HG03354 (cell line): ENCODE measurements around the gene ROCK2.

Experiments
- ATAC-seq: cut with Tn5 transposase; IDR thresholded peaks from one replicate; pipeline ENCODE4 v1.9.1; 2021; ENCODE audit warnings: mild to moderate bottlenecking; ENCODE audit not compliant: unreplicated experiment, poor library complexity, severe bottlenecking

The ROCK2 gene

DNA sequence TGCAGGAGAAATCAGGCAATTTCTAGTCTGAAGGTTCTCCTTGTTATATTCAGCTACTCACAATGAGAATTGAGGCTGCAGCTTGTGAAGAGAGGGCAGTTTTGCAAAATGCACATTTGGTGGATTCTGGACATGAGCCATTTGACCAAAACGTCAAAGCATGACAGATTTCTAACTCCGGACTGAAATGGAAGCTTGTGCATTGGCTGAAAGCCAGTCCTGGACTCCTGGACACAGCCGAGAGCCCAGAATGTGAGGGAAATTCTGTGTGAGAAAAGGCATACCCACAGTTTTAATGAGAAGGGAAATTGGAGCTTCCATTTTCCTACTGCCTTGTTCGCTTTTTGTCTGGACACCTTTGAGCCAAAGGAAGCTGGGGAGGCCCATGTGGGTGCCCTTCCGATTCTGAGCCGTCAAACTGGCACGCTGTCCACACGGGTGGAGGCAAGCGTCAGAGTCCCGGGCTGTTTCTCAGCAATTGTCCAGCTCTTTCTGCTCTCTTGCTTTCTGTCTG lies 23.7 kb upstream of the ROCK2 start:
- ATAC-seq: no peak

DNA sequence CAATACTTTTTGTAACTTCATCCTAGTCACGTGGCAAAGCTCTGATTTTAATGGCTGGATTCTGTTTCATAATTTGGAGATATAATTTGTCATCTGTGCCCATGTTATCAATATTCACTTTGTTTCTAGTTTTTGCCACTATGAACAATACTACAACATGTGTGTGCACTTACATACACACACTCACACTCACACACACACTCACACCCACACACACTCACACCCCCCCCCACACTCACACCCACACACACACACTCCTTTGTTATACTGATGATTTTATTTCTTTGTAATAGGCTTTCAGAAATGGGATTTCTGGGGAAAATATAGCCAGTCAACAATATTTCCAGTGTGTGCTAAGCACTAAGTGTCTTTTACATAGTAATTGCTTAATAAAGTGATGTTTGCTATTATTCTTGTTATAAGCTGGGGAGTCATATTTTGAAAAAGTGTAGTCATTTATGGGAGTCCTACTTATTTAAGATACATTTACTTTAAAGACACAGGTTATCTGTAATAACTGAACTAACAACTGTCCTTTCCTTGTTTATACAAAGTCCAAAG lies 22.8 kb upstream of the ROCK2 start:
- no peak for ATAC-seq

DNA sequence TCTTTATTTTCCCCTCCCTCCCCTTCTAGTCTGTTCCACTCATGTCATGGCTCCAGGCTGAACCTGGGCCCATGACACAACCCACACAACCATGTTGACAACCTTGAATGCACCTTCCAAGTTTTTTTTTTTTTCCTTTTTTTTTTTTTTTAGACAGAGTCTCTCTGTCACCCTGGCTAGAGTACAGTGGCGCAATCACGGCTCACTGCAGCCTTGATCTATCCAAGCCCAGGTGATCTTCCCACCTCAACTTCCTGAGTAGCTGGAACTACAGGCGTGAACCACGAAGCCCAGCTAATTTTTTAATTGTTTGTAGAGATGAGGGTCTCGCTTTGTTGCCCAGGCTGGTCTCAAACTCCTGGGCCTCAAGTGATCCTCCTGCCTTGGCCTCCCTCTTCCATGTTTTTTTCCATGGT lies 21.9 kb upstream of the ROCK2 start:
- no peak for ATAC-seq

DNA sequence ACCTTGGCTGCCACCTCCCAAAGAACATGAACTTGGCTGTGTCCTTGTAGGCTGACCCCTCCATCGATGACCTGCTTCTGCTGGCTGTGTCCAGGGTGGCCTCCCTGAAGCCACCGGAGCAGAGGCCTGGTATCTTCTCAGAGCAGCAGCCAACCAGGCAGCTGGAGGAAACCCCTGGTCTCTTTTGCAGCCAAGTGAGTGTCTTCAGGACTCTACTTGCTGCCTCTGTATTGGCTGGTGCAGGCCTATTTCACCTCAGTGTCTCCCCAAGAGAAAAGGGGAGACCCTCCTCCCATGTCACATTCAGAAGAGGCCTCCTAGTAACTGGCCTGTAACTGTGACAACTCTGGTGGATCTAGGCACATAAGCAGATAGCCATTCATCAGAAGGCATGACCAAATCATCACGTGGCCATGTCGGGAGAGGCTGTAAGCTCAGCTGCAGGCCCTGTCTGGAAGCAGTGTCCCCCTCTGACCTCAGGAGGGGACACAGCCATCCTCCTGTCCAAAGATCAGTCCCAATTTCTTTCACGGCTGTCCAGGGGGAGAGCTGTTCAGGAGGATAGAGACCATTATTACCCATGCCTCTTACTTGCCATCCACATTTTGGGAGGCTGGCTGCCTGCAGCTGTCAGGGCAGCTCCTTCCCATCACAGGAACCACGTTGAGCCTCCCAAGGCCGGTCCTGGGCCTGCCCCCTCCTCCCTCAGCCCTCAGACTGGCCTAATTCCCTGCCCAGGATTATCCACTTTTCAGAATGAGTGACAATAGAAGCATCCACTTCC lies 20.9 kb upstream of the ROCK2 start:
- no peak for ATAC-seq

DNA sequence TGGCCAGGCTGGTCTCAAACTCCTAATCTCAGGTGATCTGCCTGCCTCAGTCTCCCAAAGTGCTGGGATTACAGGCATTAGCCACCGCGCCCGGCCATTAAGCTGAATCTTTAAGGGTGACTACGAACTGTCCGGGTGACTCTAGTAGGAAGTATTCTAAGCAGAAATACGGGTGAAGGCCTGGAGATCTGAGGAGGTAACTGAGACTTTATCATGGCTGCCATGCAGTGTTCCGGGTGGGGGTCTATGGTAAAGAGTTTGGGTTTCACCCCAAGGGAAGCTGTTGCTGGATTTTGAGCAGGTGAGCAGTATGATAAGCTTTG lies 20.1 kb upstream of the ROCK2 start:
- no peak for ATAC-seq

DNA sequence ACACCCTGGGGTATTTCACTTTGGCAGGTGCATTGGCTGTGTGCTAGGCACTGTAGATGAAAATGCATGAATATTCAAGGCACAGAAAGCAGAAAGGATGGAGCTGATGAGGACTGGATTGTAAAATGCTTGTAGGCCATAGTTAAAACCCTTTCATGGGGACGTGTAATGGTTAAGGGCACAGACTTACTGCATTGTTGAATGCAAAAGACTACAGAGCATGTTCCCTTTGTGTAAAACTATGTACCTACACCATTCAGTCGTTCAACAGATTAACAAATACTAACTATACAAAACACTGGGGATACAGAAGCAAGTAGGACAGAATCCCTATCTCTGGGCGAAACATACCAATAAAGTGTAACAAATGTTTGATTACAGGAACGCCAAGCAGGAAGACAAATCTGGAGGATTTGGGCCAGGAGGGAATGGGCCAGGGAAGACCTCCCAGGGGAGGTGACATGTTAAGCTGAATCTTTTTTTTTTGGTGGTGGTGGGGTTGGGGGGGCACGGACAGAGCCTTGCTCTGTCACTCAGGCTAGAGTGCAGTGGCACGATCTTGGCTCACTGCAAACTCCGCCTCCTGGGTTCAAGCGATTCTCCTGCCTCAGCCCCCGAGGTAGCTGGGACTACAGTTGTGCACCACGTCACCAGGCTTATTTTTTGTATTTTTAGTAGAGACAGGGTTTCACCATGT lies 19.6 kb upstream of the ROCK2 start:
- no peak for ATAC-seq

DNA sequence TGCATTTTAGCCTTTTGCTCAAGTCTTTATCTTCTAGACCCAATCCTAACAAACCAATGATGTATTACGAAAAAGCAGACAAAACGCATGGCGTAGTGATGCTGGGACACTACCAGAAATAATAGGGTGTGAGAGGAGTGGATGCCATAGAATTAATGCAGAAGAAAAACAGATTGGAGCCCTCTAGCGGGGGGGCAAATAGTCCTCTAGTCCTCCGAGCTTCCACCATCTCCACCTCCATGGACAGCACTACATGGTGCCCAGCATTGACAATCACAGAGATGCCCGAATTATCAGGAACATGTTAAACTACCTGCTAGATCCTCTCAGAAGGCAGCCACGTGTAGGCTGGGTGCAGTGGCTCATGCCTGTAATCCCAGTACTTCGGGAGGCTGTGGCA lies 15.4 kb upstream of the ROCK2 start:
- ATAC-seq: no peak

DNA sequence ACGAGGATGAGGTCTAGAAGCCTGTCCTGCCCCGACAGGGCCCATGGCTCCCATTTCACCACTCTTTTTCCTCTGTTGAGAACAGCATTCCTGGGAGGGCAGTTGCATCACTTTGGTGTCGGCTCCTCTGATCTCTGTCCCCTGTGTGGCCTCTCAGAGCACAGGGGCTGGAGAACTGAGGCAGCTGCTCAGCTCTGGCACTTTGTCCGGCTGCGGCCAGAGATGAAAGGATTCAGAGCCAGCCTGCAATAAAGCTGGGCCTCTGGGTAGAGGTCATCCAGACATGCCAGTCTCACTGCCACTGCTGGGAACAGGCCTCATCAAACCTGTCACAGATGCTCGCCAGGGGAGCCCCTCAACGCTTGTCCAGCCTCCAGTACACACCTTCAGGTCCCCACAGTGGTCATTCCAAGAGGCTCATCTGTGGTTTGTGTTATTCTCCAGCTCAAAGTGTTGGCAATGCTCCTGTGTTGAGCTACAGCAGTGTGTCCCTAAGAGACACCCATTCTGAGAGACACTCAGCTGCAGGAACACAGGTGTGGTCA lies 13.1 kb upstream of the ROCK2 start:
- no peak for ATAC-seq

DNA sequence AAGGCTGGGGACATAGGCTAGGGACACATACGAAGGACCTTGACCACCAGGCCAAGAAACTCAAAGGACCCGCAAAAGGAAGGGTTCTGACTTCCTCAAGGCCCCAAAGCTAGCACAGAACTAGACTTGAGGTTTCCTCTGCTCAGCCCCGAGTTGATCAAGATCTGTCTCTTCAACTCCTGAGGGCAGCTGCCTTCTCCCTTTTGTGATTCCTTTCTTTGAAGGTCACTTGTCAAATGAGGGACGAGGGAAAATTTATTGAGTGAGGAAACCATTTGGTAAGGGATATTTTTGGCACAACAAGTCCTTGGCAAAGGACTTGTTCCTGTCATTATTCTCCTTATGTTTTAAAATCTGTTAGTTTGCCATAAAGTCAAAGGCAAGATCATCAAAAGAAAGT lies 12.3 kb upstream of the ROCK2 start:
- no peak for ATAC-seq

DNA sequence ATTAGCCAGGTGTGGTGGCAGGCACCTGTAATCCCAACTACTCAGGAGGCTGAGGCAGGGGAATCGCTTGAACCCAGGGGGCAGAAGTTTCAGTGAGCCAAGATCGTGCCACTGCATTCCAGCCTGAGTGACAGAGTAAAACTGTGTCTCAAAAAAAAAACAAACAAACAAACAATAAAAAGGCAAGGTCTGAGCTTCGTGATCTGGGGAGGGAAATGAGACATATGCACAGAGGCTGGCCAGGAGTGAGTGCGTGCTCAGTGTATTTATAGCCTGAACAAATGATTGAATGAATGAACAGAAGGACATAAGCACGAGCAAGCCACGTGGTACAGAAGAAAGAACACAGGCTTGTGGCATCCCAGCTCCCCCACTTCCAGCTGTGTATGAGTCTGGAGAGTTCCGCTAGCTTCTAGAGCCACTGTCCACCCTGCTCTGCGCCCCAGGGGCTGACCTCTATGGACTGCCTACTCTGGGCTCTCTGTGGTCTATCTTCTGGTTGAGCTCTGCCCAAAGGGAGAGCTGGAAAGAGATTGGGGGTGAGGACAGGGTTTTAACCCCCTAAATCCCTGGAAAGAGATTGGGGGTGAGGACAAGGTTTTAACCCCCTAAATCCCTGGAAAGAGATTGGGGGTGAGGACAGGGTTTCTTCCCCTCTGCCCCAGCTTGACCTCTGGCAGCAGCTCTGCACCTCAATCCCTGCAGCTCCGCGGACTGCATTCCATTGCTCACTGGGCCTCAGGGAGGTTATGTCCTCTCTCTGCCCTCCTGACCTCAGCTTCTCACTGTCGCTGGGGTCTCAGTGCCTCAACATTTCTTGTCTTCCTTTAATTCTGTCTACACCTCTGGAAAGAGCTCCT lies 11.0 kb upstream of the ROCK2 start:
- ATAC-seq: no peak

DNA sequence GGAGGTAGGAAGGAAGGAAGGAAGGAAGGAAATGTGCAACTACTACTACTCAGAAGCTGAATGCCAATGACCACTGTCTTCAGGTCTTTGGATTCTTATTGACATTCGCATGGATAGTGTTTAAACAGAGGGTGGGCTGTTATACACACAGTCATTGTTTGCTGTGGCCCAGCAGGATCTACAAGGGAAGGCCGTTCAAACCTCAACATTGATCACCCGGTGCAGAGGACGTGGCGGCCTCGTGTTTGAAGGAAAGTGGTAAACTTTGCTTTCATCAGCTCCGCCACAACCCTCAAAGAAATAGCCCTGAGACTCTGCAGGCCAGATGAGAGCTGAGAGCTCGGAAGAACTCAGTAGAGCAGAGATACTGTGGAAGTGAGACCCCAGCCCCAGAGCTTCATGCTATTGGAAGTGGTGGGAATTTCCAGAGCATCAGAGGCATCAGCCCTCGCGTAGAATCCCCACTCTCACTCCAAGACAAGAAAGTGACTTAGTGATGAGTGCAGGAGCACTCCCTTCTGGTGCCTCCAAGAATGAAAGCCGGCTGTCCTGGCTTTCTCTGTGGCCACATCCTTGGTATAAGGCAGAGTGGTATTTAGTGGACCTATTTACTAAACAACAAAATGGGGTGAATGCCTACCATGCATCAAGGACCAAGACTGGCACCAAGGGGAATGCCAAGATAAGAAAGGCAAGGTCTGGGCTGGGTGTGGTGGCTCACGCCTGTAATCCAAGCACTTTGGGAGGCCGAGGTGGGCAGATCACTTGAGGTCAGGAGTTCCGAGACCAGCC lies 10.1 kb upstream of the ROCK2 start:
- no peak for ATAC-seq

DNA sequence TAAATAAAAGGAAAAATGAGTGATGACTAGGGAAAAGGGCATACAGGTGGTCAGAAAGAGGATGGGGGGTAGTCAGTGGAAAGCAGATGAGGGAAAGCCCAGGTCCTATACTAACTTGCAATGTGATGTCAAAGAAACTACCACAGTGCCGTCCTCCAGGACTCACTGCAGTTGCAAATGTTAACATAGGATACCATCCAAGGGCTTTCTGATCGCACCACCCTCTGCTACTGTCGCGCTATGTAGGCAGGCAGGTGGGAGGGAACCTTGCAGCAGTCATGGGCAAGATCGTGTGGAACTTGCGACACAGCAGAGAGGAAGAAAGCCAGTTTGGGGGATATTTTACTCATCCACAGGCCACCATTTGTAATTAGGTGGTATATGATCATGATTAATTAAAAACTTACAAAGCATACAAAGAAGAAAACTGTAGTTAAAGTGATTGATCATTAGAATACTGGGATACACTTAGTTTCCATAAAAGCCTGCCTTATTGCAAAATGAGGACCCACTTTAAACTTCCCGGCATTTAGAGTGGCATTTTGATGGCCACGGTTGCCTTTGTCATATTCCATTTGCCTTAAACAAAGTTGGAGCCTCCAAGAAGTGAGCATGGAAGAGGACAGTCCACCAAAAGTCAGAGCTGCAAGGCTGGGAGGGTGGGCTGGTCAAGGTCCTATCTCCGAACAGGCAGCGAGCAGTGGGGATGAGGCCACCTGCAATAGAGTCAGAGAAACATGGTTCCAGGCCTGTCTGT lies 8.5 kb upstream of the ROCK2 start:
- no peak for ATAC-seq

DNA sequence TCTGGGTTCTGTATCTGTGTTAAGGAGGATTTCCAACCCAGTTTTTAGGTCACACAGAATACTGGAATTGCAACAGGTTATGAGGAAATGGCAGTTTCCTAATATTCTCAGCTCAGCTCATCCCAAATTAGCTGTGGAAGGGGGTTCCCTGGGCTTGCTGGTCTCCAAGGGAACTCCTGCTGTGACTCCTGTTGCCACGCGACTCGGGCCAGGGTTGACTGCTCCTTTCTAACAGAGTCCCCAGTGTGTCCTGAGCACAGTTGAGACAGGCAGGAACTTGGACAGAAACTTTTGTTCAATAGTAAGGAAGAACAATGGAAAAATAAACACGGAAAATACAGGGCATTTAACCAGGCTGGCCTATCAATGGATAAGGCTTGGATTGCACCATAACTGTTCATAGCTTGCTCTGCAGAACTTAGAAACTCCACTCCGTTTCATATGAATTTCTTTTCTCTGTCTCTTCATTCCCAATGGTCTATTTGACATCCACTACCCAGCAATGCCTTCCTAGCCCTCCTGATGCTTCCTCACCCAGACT lies 3.8 kb upstream of the ROCK2 start:
- ATAC-seq: no peak

DNA sequence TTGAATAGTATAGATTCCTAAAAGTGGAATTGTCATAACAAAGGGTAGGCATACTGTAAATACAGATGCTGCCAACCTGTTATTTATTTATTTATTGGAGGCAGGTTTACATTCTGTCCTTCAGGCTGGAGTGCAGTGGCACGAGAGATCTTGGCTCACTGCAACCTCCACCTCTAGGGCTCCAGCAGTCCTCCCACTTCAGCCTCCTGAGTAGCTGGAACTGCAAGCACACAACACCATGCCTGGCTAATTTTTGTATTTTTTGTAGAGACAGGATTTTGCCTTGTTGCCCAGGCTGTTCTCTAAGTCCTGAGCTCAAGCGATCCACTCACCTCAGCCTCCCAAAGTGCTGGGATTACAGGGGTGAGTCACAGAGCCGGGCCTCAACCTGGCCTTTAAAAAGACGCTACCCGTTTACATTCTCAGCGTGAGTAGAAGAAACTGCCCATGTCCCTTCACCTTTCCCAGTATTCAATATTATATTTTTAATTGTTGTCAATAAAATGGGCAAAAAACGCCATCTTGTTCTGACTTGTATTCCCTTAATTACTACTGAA lies 3.0 kb upstream of the ROCK2 start:
- ATAC-seq: no peak

DNA sequence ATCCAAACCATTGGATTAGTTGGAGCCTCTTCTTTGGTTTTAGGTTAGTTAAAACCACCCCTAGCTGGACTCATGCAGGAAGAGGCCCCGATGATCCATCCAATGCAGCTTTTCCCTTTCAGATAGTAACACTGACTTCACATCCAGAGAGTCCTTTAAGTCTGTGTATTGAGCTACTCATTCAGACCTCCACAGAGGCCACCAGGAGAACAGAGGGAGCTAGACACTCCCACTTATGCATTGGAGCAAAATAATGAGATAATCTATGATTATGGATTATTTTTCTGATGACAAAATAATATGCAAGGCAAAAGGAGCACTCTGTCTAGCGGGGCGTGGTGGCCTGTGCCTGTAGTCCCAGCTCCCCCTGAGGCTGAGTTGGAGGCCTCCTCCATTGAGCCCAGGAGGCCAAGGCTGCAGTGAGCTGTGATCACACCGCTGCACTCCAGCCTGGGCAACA lies 1.6 kb upstream of the ROCK2 start:
- no peak for ATAC-seq

DNA sequence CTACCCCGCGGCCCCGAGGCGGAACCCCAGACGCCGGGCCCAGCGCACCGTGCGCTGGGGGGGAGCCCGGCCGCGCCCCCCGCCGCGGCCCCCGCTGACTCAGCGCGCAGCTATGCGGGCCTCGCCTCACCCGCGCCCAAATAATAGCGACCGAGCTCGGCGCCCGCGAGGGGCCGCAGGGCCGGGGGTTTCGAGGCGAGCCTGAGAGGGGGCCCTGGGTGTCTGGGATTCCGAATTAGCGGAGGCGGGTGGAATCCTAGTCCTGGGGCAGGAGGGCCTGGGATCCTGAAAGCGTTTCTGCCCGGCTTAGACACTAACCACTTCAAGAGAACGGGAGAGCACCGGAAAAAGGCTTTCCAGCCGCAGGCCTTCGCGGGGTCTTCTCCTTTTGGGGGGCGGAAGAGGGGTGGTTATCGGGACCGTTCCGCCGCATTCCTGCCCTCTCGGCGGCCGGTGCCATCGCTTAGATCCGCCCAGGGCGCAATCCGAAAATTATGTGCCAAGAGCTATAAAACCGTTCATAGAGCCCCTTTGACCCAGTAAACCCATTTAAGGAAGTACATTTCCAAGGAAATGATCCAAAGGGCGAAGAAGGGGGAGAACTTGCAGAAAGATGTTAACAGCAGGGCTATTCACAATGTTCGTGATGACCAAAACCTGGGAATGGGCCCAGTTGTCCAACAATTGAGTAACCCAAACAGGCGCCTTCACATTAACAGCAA lies 681 bp upstream of the ROCK2 start:
- ATAC-seq: peak; percentile 40

DNA sequence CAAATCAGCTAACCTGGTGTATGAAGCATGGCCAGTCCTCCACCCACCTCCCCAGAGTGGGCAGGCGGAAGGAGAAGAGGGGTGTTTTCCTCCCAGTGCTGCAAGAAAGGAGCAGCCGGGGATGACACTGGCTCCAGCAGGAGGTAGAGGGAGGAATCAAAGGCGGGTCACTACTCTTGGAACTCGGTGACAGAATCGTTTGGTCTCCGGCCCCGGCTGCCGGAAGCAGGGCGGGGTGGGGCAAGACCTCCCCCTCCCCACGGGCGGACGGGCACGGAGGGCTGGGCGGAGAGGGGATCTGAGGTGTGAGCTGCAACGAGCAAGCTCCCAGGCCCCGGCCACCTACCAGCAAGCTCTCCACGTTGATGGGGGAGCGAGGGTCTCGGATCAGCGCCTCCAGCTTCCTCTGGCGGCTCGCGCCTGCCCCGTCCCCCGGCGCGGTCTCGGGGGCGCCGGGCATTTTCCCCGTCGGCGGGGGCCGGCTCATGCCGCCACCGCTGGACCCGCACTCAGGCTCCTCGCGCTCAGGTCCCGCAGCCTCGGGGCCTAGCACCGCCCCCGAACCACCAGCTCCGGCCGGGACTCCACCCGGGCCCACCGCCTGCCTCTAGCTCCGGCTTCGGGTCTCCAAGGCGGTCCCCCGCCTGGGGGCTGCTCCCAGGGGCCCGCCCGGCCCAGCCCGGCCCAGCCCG lies 640 bp downstream of the ROCK2 start:
- peak; percentile 48 for ATAC-seq
